Putamen (tissue), 1 donor: ENCODE measurements around the gene MSRB1.
"Not testable (repeated sequence)": the region's sequence is repeated elsewhere in the genome, so short reads cannot be mapped to it uniquely, and the experiment has no call there.

Experiments
- DNase-seq: peaks from one replicate; pipeline ENCODE4 v3.0.0-alpha.2; 2016; ENCODE audit warnings: low spot score

Gene MSRB1

GRCh38 chr16:1938910-1939309 is 4.1 kb downstream of the MSRB1 start:
- no peak for DNase-seq

- DNase-seq = no peak
These were observed 4.7 kb downstream of the MSRB1 start for GRCh38 chr16:1938316-1938715.

GRCh38 chr16:1936945-1937479 is 6.0 kb downstream of the MSRB1 start:
- DNase-seq = no peak

GRCh38 chr16:1933097-1933661 is 9.8 kb downstream of the MSRB1 start:
- no peak for DNase-seq

GRCh38 chr16:1932050-1933028 is 10.7 kb downstream of the MSRB1 start:
- DNase-seq = no peak

- DNase-seq = no peak
These were observed 12.7 kb downstream of the MSRB1 start for GRCh38 chr16:1930338-1930720.

GRCh38 chr16:1929578-1930337 is 13.2 kb downstream of the MSRB1 start:
- DNase-seq = peak; percentile 76

- no peak for DNase-seq
These were observed 13.9 kb downstream of the MSRB1 start for GRCh38 chr16:1929105-1929504.

- DNase-seq = no peak
These were observed 16.7 kb downstream of the MSRB1 start for GRCh38 chr16:1926271-1926670.

- DNase-seq = no peak
These were observed 18.9 kb downstream of the MSRB1 start for GRCh38 chr16:1924095-1924494.

GRCh38 chr16:1923299-1924034 is 19.5 kb downstream of the MSRB1 start:
- DNase-seq = no peak

- no peak for DNase-seq
These were observed 20.6 kb downstream of the MSRB1 start for GRCh38 chr16:1922357-1922756.

GRCh38 chr16:1920727-1921171 is 22.2 kb downstream of the MSRB1 start:
- DNase-seq = no peak

GRCh38 chr16:1920122-1920521 is 22.9 kb downstream of the MSRB1 start:
- not testable (repeated sequence) for DNase-seq

GRCh38 chr16:1919327-1919998 is 23.5 kb downstream of the MSRB1 start:
- no peak for DNase-seq

- DNase-seq = no peak
These were observed 24.4 kb downstream of the MSRB1 start, which contains the start of gene HS3ST6 for GRCh38 chr16:1918351-1919326. HS3ST6 (minus strand) TSS chr16:1918415; CDS start chr16:1918323, 92 bp downstream.

GRCh38 chr16:1917665-1918350 is 25.2 kb downstream of the MSRB1 start:
- no peak for DNase-seq

GRCh38 chr16:1917056-1917664 is 25.8 kb downstream of the MSRB1 start:
- DNase-seq = no peak

GRCh38 chr16:1916640-1916990 is 26.4 kb downstream of the MSRB1 start:
- no peak for DNase-seq
